Motor neuron (in vitro differentiated cells): Measurements from ENCODE around the gene SND1. TPM values are rescaled to one million over a fixed set of nuclear protein-coding genes. Genes with fewer than 3 reads are reported as not detected.

ENCODE experiments used
- ATAC-seq, 8 experiments: fragments of 200-7000 bp; cut with Tn5 transposase; replicated peaks in 6 of 8; 2 replicates each; pipeline ENCODE4 v1.8.0; 2021; ENCODE audit warnings: mild to moderate bottlenecking in 8 of 8, moderate library complexity in 8 of 8
- H3K27ac ChIP-seq, 2 donors: fragments of 250-450 bp; sonication (Bioruptor Pico); 2 replicates each; pipeline ENCODE4 v1.9.0; 2021; ENCODE audit warnings: antibody characterized with exemption in 2 of 2, mild to moderate bottlenecking in 2 of 2, moderate library complexity in 1 of 2
- H3K4me1 ChIP-seq, 2 donors: fragments of 250-450 bp; sonication (Bioruptor Pico); replicated peaks in 1 of 2; 2 replicates each; pipeline ENCODE4 v1.6.1; 2021; ENCODE audit warnings: antibody characterized with exemption in 2 of 2, mild to moderate bottlenecking in 2 of 2, moderate library complexity in 1 of 2
- H3K4me3 ChIP-seq, 5 donors: fragments of 250-450 bp; sonication (Bioruptor Pico); 2 replicates each; pipeline ENCODE4 v1.9.0; 2021; ENCODE audit warnings: antibody characterized with exemption in 5 of 5, mild to moderate bottlenecking in 5 of 5, moderate library complexity in 4 of 5
- WGBS, 10 experiments: fragments of 450-650 bp; shearing (Covaris generic); methylation state at CpG; one replicate each; pipeline ENCODE4 v1.0.0; 2022; 5-methylcytosine and 5-hydroxymethylcytosine counted together
- in situ Hi-C, 9 experiments: fragments of 400-800 bp; cut with MboI; loops; one replicate each; pipeline ENCODE4 v1.15.0; 2021; ENCODE audit warnings: low sequenced_read_pairs in 9 of 9, low pct_unique_long_range_greater_than_20kb in 2 of 9; ENCODE audit not compliant: unreplicated experiment in 9 of 9
- total RNA-seq, 8 experiments: library from RNA; unstranded; fragments of 300-600 nt; gene quantifications; 2 replicates each; pipeline versions ENCODE4 v1.2.3 to v1.2.4, GENCODE V29; 2022

The SND1 gene
- total RNA-seq, 8 experiments from 2014 or later, result 125 to 296 (median 182) TPM

- Histone ChIP-seq H3K4me1 (peaks cover 7 to 10% of the 10 kb centered on the region in 2 donors), H3K27ac (peak overlapping the region in 1 of 2 donors; percentile 8), H3K4me3 (no peak overlapping the region)
- ATAC-seq, result peak in 5 of 8 experiments; percentile 46 to 81 (median 49)
- 70 to 100% (median 88%) methylated on average over 1 to 12 of the region's 14 CpGs; no CpG with 5 or more reads in 1 of the 10 experiments for WGBS, 10 experiments
- in situ Hi-C loops, result no loop called here
Measured at GRCh38 chr7:128093614-128094570, 441.9 kb downstream of the SND1 start.

GRCh38 chr7:128094686-128095085 lies 442.7 kb downstream of the SND1 start:
- ATAC-seq, result no peak
- Histone ChIP-seq H3K4me1 (peaks cover 7 to 13% of the 10 kb centered on the region in 2 donors), H3K4me3 (no peak overlapping the region), H3K27ac (no peak overlapping the region)
- in situ Hi-C loops, result no loop called here
- WGBS, 10 experiments, result 86 to 100% (median 95%) methylated on average over 1 to 7 of the region's 8 CpGs; no CpG with 5 or more reads in 7 of the 10 experiments

GRCh38 chr7:128097211-128097731 lies 445.3 kb downstream of the SND1 start:
- in situ Hi-C loops, result no loop called here

GRCh38 chr7:128098629-128099028 lies 446.6 kb downstream of the SND1 start:
- Histone ChIP-seq H3K4me1 (peaks cover 10 to 16% of the 10 kb centered on the region in 2 donors), H3K4me3 (no peak overlapping the region), H3K27ac (no peak overlapping the region)
- 60 to 100% (median 100%) methylated on average over 1 to 3 of the region's 5 CpGs; no CpG with 5 or more reads in 3 of the 10 experiments for WGBS, 10 experiments
- in situ Hi-C loops, result no loop called here
- ATAC-seq, result no peak

More at GRCh38 chr7:128097211-128097731, 445.3 kb downstream of the SND1 start:
- 79 to 100% (median 95%) methylated on average over 1 to 5 of the region's 7 CpGs; no CpG with 5 or more reads in 4 of the 10 experiments for WGBS, 10 experiments
- no peak for ATAC-seq
- H3K4me3 ChIP-seq, result no peak overlapping the region
- H3K27ac ChIP-seq, result no peak overlapping the region
- peaks cover 16 to 18% of the 10 kb centered on the region in 2 donors for H3K4me1 ChIP-seq

GRCh38 chr7:128099204-128099671 lies 447.2 kb downstream of the SND1 start:
- Histone ChIP-seq H3K4me1 (peaks cover 9 to 14% of the 10 kb centered on the region in 2 donors), H3K4me3 (no peak overlapping the region), H3K27ac (peak overlapping the region in 1 of 2 donors; percentile 47)
- WGBS, 10 experiments, result 20 to 100% (median 90%) methylated on average over 1 to 4 of the region's 5 CpGs; no CpG with 5 or more reads in 3 of the 10 experiments
- peak in 5 of 8 experiments; percentile 80 to 91 (median 84) for ATAC-seq
- in situ Hi-C loops, result no loop called here

GRCh38 chr7:128100225-128100948 lies 448.4 kb downstream of the SND1 start:
- in situ Hi-C loops, result no loop called here
- WGBS, 10 experiments, result 100% methylated on average over 1 to 3 of the region's 3 CpGs; no CpG with 5 or more reads in 8 of the 10 experiments
- no peak for ATAC-seq
- Histone ChIP-seq H3K27ac (no peak overlapping the region), H3K4me1 (peaks cover 14 to 17% of the 10 kb centered on the region in 2 donors), H3K4me3 (no peak overlapping the region)

- no peak overlapping the region for H3K27ac ChIP-seq
- peak in 4 of 8 experiments; percentile 4 to 41 (median 16) for ATAC-seq
- WGBS, 10 experiments, result 25 to 63% (median 43%) methylated on average over 1 to 7 of the region's 10 CpGs; no CpG with 5 or more reads in 4 of the 10 experiments
- in situ Hi-C loops, result no loop called here
- peaks cover 14 to 17% of the 10 kb centered on the region in 2 donors for H3K4me1 ChIP-seq
- H3K4me3 ChIP-seq, result no peak overlapping the region
Measured at GRCh38 chr7:128100949-128101713, 449.1 kb downstream of the SND1 start.

GRCh38 chr7:128102490-128103291 lies 450.7 kb downstream of the SND1 start:
- 74 to 100% (median 95%) methylated on average over 1 to 6 of the region's 7 CpGs; no CpG with 5 or more reads in 2 of the 10 experiments for WGBS, 10 experiments
- Histone ChIP-seq H3K4me3 (no peak overlapping the region), H3K4me1 (peaks cover 14 to 17% of the 10 kb centered on the region in 2 donors), H3K27ac (no peak overlapping the region)
- in situ Hi-C loops, result no loop called here
- peak in 1 of 8 experiments; percentile 4 for ATAC-seq

- Histone ChIP-seq H3K4me3 (peak overlapping the region in 1 of 5 donors; percentile 17), H3K27ac (no peak overlapping the region), H3K4me1 (peaks cover 14 to 17% of the 10 kb centered on the region in 2 donors)
- peak in 3 of 8 experiments; percentile 4 to 9 (median 5) for ATAC-seq
- 0 to 100% (median 38%) methylated on average over 1 to 4 of the region's 44 CpGs; no CpG with 5 or more reads in 4 of the 10 experiments for WGBS, 10 experiments
- in situ Hi-C loops, result no loop called here
Measured at GRCh38 chr7:128103498-128104107, 451.6 kb downstream of the SND1 start.

GRCh38 chr7:128104108-128104742 lies 452.2 kb downstream of the SND1 start:
- Histone ChIP-seq H3K4me3 (peak overlapping the region in 1 of 5 donors; percentile 17), H3K27ac (no peak overlapping the region), H3K4me1 (peaks cover 11 to 17% of the 10 kb centered on the region in 2 donors)
- WGBS, 10 experiments, result 5 to 33% (median 32%) methylated on average over 3 to 11 of the region's 59 CpGs; no CpG with 5 or more reads in 7 of the 10 experiments
- in situ Hi-C loops, result no loop called here
- ATAC-seq, result peak in 6 of 8 experiments; percentile 6 to 47 (median 29)
